Muscle of leg (tissue), 11 donors: ENCODE results near the gene SNRNP200. TPM values are rescaled to one million over a fixed set of nuclear protein-coding genes. Genes with fewer than 3 reads are reported as not detected.
A peak's percentile ranks its signal among the peaks of the same experiment; 100 is the strongest.

Experiments
- DNase-seq: peaks from one replicate; pipeline ENCODE4 v3.0.0; 2013
- H3K27ac ChIP-seq: one replicate; pipeline ENCODE4 v1.5.1; 2013; ENCODE audit warnings: mild to moderate bottlenecking, low read length, control low read depth
- H3K27me3 ChIP-seq: one replicate; pipeline ENCODE4 v1.6.1; 2013; ENCODE audit warnings: low read length; ENCODE audit not compliant: control insufficient read depth, insufficient read depth
- H3K36me3 ChIP-seq: one replicate; pipeline ENCODE4 v1.6.1; 2013; ENCODE audit warnings: low read length; ENCODE audit not compliant: control insufficient read depth, insufficient read depth
- H3K4me1 ChIP-seq: one replicate; pipeline ENCODE4 v1.6.1; 2013; ENCODE audit warnings: low read length; ENCODE audit not compliant: control insufficient read depth, insufficient read depth
- H3K4me3 ChIP-seq: one replicate; pipeline ENCODE4 v1.5.1; 2013; ENCODE audit warnings: low read length, control low read depth
- H3K9me3 ChIP-seq: replicated peaks from 2 replicates; pipeline ENCODE4 v1.6.1; 2013; ENCODE audit warnings: low read depth, low read length; ENCODE audit not compliant: control insufficient read depth
- WGBS: methylation state at CpG from one replicate; pipeline ENCODE4 v1.1.5; 2013; ENCODE audit warnings: missing lambda C conversion rate; ENCODE audit not compliant: insufficient coverage; 5-methylcytosine and 5-hydroxymethylcytosine counted together
- polyA plus RNA-seq, 8 donors: library from polyadenylated mRNA; unstranded; fragments of 120-200 nt; gene quantifications; one replicate each; pipeline versions ENCODE4 v1.2.1 to v1.2.3, GENCODE V29; 2013; ENCODE audit warnings: inconsistent platforms in 1 of 8, low replicate concordance in 1 of 8; ENCODE audit not compliant: insufficient read length in 8 of 8, insufficient read depth in 1 of 8
- total RNA-seq: library from RNA; stranded (reverse); fragments of 120-200 nt; gene quantifications from one replicate; pipeline ENCODE4 v1.2.4, GENCODE V29; 2013

The SNRNP200 gene
- total and polyA plus RNA-seq, 9 donors: 41.9 to 106 (median 97.3) TPM

GRCh38 chr2:96342085-96342484 is 36.7 kb upstream of the SNRNP200 start:
- Histone ChIP-seq H3K27me3 (no peaks in the 10 kb centered on the region), H3K27ac (no peak overlapping the region), H3K4me3 (no peak overlapping the region), H3K36me3 (peaks cover 14% of the 10 kb centered on the region), H3K9me3 (no peaks in the 10 kb centered on the region), H3K4me1 (no peaks in the 10 kb centered on the region)
- WGBS: 83% methylated on average over 2 of the region's 6 CpGs
- DNase-seq: no peak

GRCh38 chr2:96341641-96342040 is 36.3 kb upstream of the SNRNP200 start:
- WGBS: 96% methylated on average over 12 of the region's 14 CpGs
- no peaks in the 10 kb centered on the region for H3K9me3 ChIP-seq
- H3K27ac ChIP-seq: no peak overlapping the region
- H3K4me3 ChIP-seq: no peak overlapping the region
- peaks cover 1% of the 10 kb centered on the region for H3K4me1 ChIP-seq
- no peaks in the 10 kb centered on the region for H3K27me3 ChIP-seq
- DNase-seq: no peak
- peaks cover 14% of the 10 kb centered on the region for H3K36me3 ChIP-seq

- WGBS: 93% methylated on average over 6 of the region's 9 CpGs
- Histone ChIP-seq H3K36me3 (peaks cover 14% of the 10 kb centered on the region), H3K9me3 (no peaks in the 10 kb centered on the region), H3K4me3 (no peak overlapping the region), H3K27ac (no peak overlapping the region), H3K27me3 (no peaks in the 10 kb centered on the region), H3K4me1 (peaks cover 8% of the 10 kb centered on the region)
- DNase-seq: no peak
These were observed 35.4 kb upstream of the SNRNP200 start for GRCh38 chr2:96340493-96341414.

GRCh38 chr2:96336873-96337272 is 31.5 kb upstream of the SNRNP200 start:
- H3K4me3 ChIP-seq: no peak overlapping the region
- no peaks in the 10 kb centered on the region for H3K27me3 ChIP-seq
- H3K27ac ChIP-seq: no peak overlapping the region
- no peak for DNase-seq
- H3K9me3 ChIP-seq: no peaks in the 10 kb centered on the region
- 67% methylated on average over 1 of the region's 3 CpGs for WGBS
- H3K4me1 ChIP-seq: peaks cover 16% of the 10 kb centered on the region
- H3K36me3 ChIP-seq: peaks cover 2% of the 10 kb centered on the region

GRCh38 chr2:96336104-96336775 is 30.9 kb upstream of the SNRNP200 start:
- H3K9me3 ChIP-seq: no peaks in the 10 kb centered on the region
- H3K4me1 ChIP-seq: peaks cover 16% of the 10 kb centered on the region
- 6% methylated on average over 8 of the region's 15 CpGs for WGBS
- H3K4me3 ChIP-seq: peak overlapping the region; percentile 93
- H3K27ac ChIP-seq: peak overlapping the region; percentile 29
- H3K36me3 ChIP-seq: peaks cover 2% of the 10 kb centered on the region
- DNase-seq: no peak
- H3K27me3 ChIP-seq: no peaks in the 10 kb centered on the region

- WGBS: 97% methylated on average over 3 of the region's 3 CpGs
- no peaks in the 10 kb centered on the region for H3K27me3 ChIP-seq
- peaks cover 18% of the 10 kb centered on the region for H3K4me1 ChIP-seq
- H3K4me3 ChIP-seq: no peak overlapping the region
- no peak for DNase-seq
- no peaks in the 10 kb centered on the region for H3K9me3 ChIP-seq
- no peak overlapping the region for H3K27ac ChIP-seq
- H3K36me3 ChIP-seq: peaks cover 2% of the 10 kb centered on the region
These were observed 28.4 kb upstream of the SNRNP200 start for GRCh38 chr2:96333708-96334107.

GRCh38 chr2:96330407-96330806 is 25.1 kb upstream of the SNRNP200 start:
- DNase-seq: no peak
- Histone ChIP-seq H3K27me3 (peaks cover 1% of the 10 kb centered on the region), H3K27ac (no peak overlapping the region), H3K4me3 (no peak overlapping the region), H3K9me3 (no peaks in the 10 kb centered on the region), H3K4me1 (peaks cover 15% of the 10 kb centered on the region), H3K36me3 (peaks cover 10% of the 10 kb centered on the region)
- WGBS: 40% methylated on average over 1 of the region's 1 CpG

- Histone ChIP-seq H3K4me1 (peaks cover 15% of the 10 kb centered on the region), H3K36me3 (peaks cover 10% of the 10 kb centered on the region), H3K27me3 (peaks cover 2% of the 10 kb centered on the region), H3K27ac (no peak overlapping the region), H3K9me3 (no peaks in the 10 kb centered on the region), H3K4me3 (no peak overlapping the region)
- no peak for DNase-seq
- WGBS: 95% methylated on average over 3 of the region's 6 CpGs
These were observed 24.5 kb upstream of the SNRNP200 start for GRCh38 chr2:96329874-96330273.

GRCh38 chr2:96329456-96329855 is 24.1 kb upstream of the SNRNP200 start:
- peaks cover 10% of the 10 kb centered on the region for H3K36me3 ChIP-seq
- H3K27ac ChIP-seq: no peak overlapping the region
- H3K4me3 ChIP-seq: no peak overlapping the region
- peaks cover 2% of the 10 kb centered on the region for H3K27me3 ChIP-seq
- peak; percentile 51 for DNase-seq
- WGBS: no CpG with 5 or more reads among the region's 1 CpG
- H3K9me3 ChIP-seq: no peaks in the 10 kb centered on the region
- H3K4me1 ChIP-seq: peaks cover 14% of the 10 kb centered on the region
